ENCODE results near the gene TMEM179. TPM values are rescaled to one million over a fixed set of nuclear protein-coding genes. Genes with fewer than 3 reads are reported as not detected.

TMEM179 gene
- total RNA-seq, 2 donors from 2014 or later, result 0.34 to 1.7 TPM

DNA sequence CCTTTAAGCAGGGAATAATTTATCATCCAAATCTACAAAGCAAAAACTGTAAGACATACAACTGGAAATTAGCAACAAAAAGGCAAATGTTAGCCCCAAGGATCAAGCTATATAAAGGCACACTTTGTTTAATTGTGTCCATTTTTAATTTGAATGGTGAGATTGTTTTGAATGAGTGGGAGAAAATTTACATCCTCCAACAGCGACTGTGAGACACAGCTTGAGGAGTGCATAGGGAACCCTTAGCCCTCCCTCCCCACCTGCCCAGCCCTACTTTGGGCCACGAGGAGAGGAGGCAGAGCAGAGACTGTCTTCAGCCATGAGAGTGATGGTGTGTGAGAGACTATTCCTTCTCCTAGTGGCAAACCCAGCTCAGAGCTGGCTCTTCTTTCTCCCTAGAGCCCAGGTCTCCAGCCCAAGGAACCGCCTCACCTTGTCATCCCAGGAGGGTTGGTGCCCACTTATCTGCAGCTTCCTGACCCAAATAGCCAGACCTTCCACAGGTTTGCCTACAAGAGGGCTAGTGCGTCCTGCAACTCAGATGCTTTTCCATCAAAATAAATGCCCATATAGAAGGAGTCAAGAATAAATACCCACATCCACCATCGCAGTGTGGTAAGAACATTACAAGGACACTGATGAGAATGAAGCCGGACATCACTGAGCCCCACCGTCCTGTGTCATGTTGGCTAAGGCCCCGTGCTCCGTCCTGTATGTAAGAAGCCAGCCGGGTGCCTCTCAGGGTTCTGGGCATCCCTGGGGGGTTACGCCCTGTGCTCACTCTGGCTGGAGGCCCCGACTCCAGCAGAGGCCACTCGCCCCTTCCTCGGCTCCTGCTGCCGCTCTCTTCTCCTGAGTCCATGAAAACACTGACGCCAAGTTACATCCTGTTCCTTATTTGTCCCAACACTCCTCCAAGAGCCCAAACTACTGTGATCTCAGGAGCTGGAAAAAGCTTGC, 61.4 kb downstream of the TMEM179 start:
- intact Hi-C loops (cut with DNase I, micrococcal nuclease), result no loop called here
- ATAC-seq (no peak), DNase-seq (no peak)

DNA sequence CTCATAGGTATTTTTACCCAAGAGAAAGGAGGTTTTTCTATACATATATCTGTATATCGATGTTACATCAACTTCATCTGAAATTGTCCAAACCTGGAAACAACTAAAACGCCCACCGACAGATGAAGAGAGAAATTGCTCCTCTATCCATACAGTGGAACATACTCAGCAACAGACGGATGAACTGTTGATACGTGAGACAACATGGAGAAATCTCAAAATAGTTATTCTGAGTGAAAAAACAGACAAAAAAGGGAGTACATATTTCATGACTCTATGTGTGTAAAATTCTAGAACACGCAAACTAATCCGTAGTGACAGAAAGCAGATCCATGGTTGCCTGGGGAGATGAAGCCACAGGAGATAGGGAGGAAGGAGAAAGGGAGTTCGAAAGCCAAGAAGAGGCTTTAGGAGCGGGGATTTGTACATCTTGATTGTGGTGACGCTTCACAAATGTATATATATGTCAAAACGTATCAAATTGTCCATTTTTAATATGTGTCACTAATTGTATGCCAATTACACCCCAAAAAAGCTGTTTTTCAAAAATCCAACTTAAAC, 62.6 kb downstream of the TMEM179 start:
- ATAC-seq, result no peak
- DNase-seq, result no peak
- intact Hi-C loops (cut with DNase I, micrococcal nuclease), result no loop called here

Other genes starting within 250 kb of the TMEM179 start
- gene C14orf180, start 25.0 kb downstream of the TMEM179 start, total RNA-seq, result 1 to 10 TPM in 1 of 2 donors, under 1 TPM in 1; 0.58 to 1.0 TPM
- 100 to 1,000 TPM; 187 to 203 TPM for gene INF2, start 84.8 kb upstream of the TMEM179 start, total RNA-seq
- 1 to 10 TPM; 3.3 to 4.4 TPM for gene ADSS1, start 119.5 kb upstream of the TMEM179 start, total RNA-seq
- 10 to 100 TPM; 53.2 to 59.3 TPM for gene SIVA1, start 148.4 kb upstream of the TMEM179 start, total RNA-seq
- 100 to 1,000 TPM; 132 to 135 TPM for gene AKT1, start 191.0 kb upstream of the TMEM179 start, total RNA-seq
- 1 to 10 TPM; 7.2 to 9.2 TPM for gene ZBTB42, start 196.3 kb upstream of the TMEM179 start, total RNA-seq

Measured in left colon (tissue), 2 donors.